ENCODE measurements around the gene IL17C.

GRCh38 chr16:88595101-88595500 is 43.3 kb upstream of the IL17C start:
- TF ChIP-seq CTCF (IDR thresholded peaks at IDR 0.05) (no peak), EZH2 (IDR thresholded peaks at IDR 0.05; ENCODE audit: borderline replicate concordance, insufficient read depth, low read depth, low read length, poor library complexity, severe bottlenecking) (no peak)

Data from B cell (primary cell).